ENCODE results near the gene MRM3.
"Not testable (repeated sequence)": the region's sequence is repeated elsewhere in the genome, so short reads cannot be mapped to it uniquely, and the experiment has no call there.

- not testable (repeated sequence) for TF ChIP-seq CTCF (conservative IDR thresholded peaks at IDR 0.05; ENCODE audit: low read length); EZH2phosphoT487 (IDR thresholded peaks at IDR 0.05; ENCODE audit: borderline replicate concordance)
These were observed 8.7 kb downstream of the MRM3 start for GRCh38 chr17:790874-791247.

Data from Loucy (cell line).